H9 (cell line): ENCODE data around the gene CPAMD8. TPM values are rescaled to one million over a fixed set of nuclear protein-coding genes. Genes with fewer than 3 reads are reported as not detected.

Source experiments
- DNase-seq: peaks from one replicate; pipeline ENCODE4 v3.0.0-alpha.2; 2017
- H2AFZ ChIP-seq: one replicate; pipeline ENCODE4 v1.6.1; 2013; ENCODE audit warnings: mild to moderate bottlenecking, low read length, control low read depth, moderate library complexity
- H2AK5ac ChIP-seq: 2 replicates; pipeline ENCODE4 v1.6.1; 2013; ENCODE audit warnings: low read length, control low read depth, mixed read lengths; ENCODE audit not compliant: insufficient read length
- H2BK120ac ChIP-seq: one replicate; pipeline ENCODE4 v1.6.1; 2013; ENCODE audit warnings: low read depth, mild to moderate bottlenecking, low read length, control low read depth, inconsistent platforms; ENCODE audit not compliant: poor library complexity, severe bottlenecking
- H2BK12ac ChIP-seq: 2 replicates; pipeline ENCODE4 v1.6.1; 2013; ENCODE audit warnings: low read length, control low read depth, mixed read lengths, low read depth; ENCODE audit not compliant: insufficient read length
- H2BK15ac ChIP-seq: 2 replicates; pipeline ENCODE4 v1.6.1; 2013; ENCODE audit warnings: low read depth, low read length, control low read depth
- H2BK20ac ChIP-seq: one replicate; pipeline ENCODE4 v1.6.1; 2013; ENCODE audit warnings: low read depth, mild to moderate bottlenecking, low read length, control low read depth, inconsistent platforms; ENCODE audit not compliant: poor library complexity, severe bottlenecking
- H2BK5ac ChIP-seq: 2 replicates; pipeline ENCODE4 v1.6.1; 2013; ENCODE audit warnings: low read length, control low read depth, mixed read lengths; ENCODE audit not compliant: insufficient read length
- H3K14ac ChIP-seq: 2 replicates; pipeline ENCODE4 v1.6.1; 2013; ENCODE audit warnings: low read length, control low read depth; ENCODE audit not compliant: insufficient read depth
- H3K18ac ChIP-seq: 2 replicates; pipeline ENCODE4 v1.6.1; 2013; ENCODE audit warnings: low read depth, mild to moderate bottlenecking, mixed read lengths, low read length, control low read depth; ENCODE audit not compliant: insufficient read length
- H3K23ac ChIP-seq: 2 replicates; pipeline ENCODE4 v1.6.1; 2013; ENCODE audit warnings: low read length, control low read depth, mixed read lengths, low read depth; ENCODE audit not compliant: insufficient read length
- H3K23me2 ChIP-seq: 2 replicates; pipeline ENCODE4 v1.6.1; 2013; ENCODE audit warnings: low read depth, mild to moderate bottlenecking, mixed read lengths, low read length, control low read depth; ENCODE audit not compliant: insufficient read length, poor library complexity, severe bottlenecking
- H3K27ac ChIP-seq: 2 replicates; pipeline ENCODE4 v1.5.1; 2013; ENCODE audit warnings: low read length, control low read depth, mixed read lengths, low read depth; ENCODE audit not compliant: insufficient read length
- H3K27me3 ChIP-seq: 2 replicates; pipeline ENCODE4 v1.6.1; 2013; ENCODE audit warnings: low read length, control low read depth, inconsistent platforms; ENCODE audit not compliant: insufficient read depth
- H3K4ac ChIP-seq: 2 replicates; pipeline ENCODE4 v1.6.1; 2013; ENCODE audit warnings: low read depth, mild to moderate bottlenecking, control low read depth, inconsistent platforms, low read length, moderate library complexity
- H3K4me1 ChIP-seq: 2 replicates; pipeline ENCODE4 v1.6.1; 2013; ENCODE audit warnings: low read length, control low read depth, inconsistent platforms; ENCODE audit not compliant: insufficient read depth
- H3K4me2 ChIP-seq: 2 replicates; pipeline ENCODE4 v1.6.1; 2013; ENCODE audit warnings: low read length, control low read depth, mixed read lengths; ENCODE audit not compliant: insufficient read length, insufficient read depth
- H3K56ac ChIP-seq: 2 replicates; pipeline ENCODE4 v1.6.1; 2013; ENCODE audit warnings: low read depth, mild to moderate bottlenecking, mixed read lengths, low read length, control low read depth; ENCODE audit not compliant: insufficient read length
- H3K79me1 ChIP-seq: 2 replicates; pipeline ENCODE4 v1.6.1; 2013; ENCODE audit warnings: low read depth, mild to moderate bottlenecking, moderate library complexity, low read length, control low read depth, inconsistent platforms; ENCODE audit not compliant: insufficient read depth, poor library complexity, severe bottlenecking
- H3K79me2 ChIP-seq: 2 replicates; pipeline ENCODE4 v1.6.1; 2013; ENCODE audit warnings: low read length, control low read depth, inconsistent platforms; ENCODE audit not compliant: insufficient read depth
- H3K9ac ChIP-seq: 2 replicates; pipeline ENCODE4 v1.6.1; 2013; ENCODE audit warnings: low read length, control low read depth, mixed read lengths; ENCODE audit not compliant: insufficient read length; ENCODE audit errors: extremely low read depth
- H3K9me3 ChIP-seq: one replicate; pipeline ENCODE4 v1.6.1; 2013; ENCODE audit warnings: low read depth, low read length, inconsistent platforms; ENCODE audit not compliant: control insufficient read depth
- H3T11ph ChIP-seq: one replicate; pipeline ENCODE4 v1.6.1; 2013; ENCODE audit warnings: mild to moderate bottlenecking, low read length, control low read depth, inconsistent platforms
- H4K20me1 ChIP-seq: one replicate; pipeline ENCODE4 v1.6.1; 2013; ENCODE audit not compliant: control insufficient read depth, insufficient read length, insufficient read depth
- H4K5ac ChIP-seq: 2 replicates; pipeline ENCODE4 v1.6.1; 2013; ENCODE audit warnings: low read depth, mild to moderate bottlenecking, mixed read lengths, low read length, control low read depth; ENCODE audit not compliant: insufficient read length
- H4K8ac ChIP-seq: replicated peaks from 2 replicates; pipeline ENCODE4 v1.6.1; 2013; ENCODE audit warnings: low read length, control low read depth, mixed read lengths, low read depth; ENCODE audit not compliant: insufficient read length
- H4K91ac ChIP-seq: 2 replicates; pipeline ENCODE4 v1.6.1; 2013; ENCODE audit warnings: low read depth, mild to moderate bottlenecking, moderate library complexity, mixed read lengths, low read length, control low read depth; ENCODE audit not compliant: insufficient read length
- H3K27ac Mint-ChIP-seq, 3 experiments: 2 replicates in 2 of 3; 3 replicates in 1 of 3; pipeline ENCODE4 v1.8.0; 2020 to 2021; ENCODE audit warnings: mixed read lengths in 3 of 3, mild to moderate bottlenecking in 1 of 3, moderate library complexity in 1 of 3
- H3K27me3 Mint-ChIP-seq: 2 replicates; pipeline ENCODE4 v1.8.0; 2021; ENCODE audit warnings: low read depth, mild to moderate bottlenecking, moderate library complexity, mixed read lengths
- H3K36me3 Mint-ChIP-seq, 3 experiments: 2 replicates in 2 of 3; 3 replicates in 1 of 3; pipeline ENCODE4 v1.8.0; 2020 to 2021; ENCODE audit warnings: low read depth in 3 of 3, mixed read lengths in 3 of 3; ENCODE audit not compliant: insufficient read depth in 1 of 3
- H3K4me1 Mint-ChIP-seq, 2 experiments: 2 replicates each; pipeline ENCODE4 v1.8.0; 2020; ENCODE audit warnings: mixed read lengths in 2 of 2
- H3K4me3 Mint-ChIP-seq, 2 experiments: 2 replicates in 1 of 2; 3 replicates in 1 of 2; pipeline ENCODE4 v1.8.0; 2020 to 2021; ENCODE audit warnings: mild to moderate bottlenecking in 2 of 2, mixed read lengths in 2 of 2, moderate library complexity in 1 of 2
- H3K9me3 Mint-ChIP-seq, 2 experiments: 2 replicates in 1 of 2; 3 replicates in 1 of 2; pipeline ENCODE4 v1.8.0; 2020; ENCODE audit warnings: mild to moderate bottlenecking in 2 of 2, mixed read lengths in 2 of 2, moderate library complexity in 1 of 2
- WGBS: extraction: QIAGEN DNeasy Blood & Tissue Kit; methylation state at CpG from one replicate; pipeline ENCODE4 v1.1.7; 2013; ENCODE audit warnings: missing lambda C conversion rate, low lambda C conversion rate, mixed read lengths; ENCODE audit not compliant: insufficient read length; ENCODE audit errors: extremely low coverage; 5-methylcytosine and 5-hydroxymethylcytosine counted together
- total RNA-seq: library from RNA; stranded (reverse); gene quantifications from 2 replicates; pipeline ENCODE4 v1.2.1, GENCODE V29; 2021
- TF ChIP-seq, protein P1 (sequence below): fragments of 200-600 bp; sonication (generic); conservative IDR thresholded peaks from 3 replicates; pipeline ENCODE4 v1.8.0; 2021; ENCODE audit warnings: antibody characterized with exemption, mild to moderate bottlenecking

The CPAMD8 gene
- total RNA-seq, 1 experiment from 2014 or later, result 12.0 TPM

DNA sequence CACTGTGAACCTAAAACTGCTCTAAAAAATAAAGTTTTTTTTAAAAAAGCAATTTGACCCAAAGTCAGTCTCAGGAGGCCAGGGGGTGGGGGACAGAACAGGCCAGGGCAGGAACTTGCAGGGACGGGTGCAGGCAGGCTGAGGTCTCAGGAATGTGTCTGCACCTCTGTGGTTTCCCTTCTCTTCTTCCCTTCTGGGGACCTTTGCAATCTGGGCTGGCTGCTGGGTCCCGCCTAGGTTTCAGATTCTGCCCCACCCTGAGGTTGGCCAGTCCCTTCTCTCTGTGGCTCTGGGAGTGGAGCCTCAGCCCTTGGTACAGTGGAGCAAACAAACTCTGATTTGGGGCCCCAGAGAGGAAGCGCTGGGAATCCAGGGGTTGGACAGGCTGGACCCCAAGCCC, 143.1 kb downstream of the CPAMD8 start:
- TF ChIP-seq, protein P1, sequence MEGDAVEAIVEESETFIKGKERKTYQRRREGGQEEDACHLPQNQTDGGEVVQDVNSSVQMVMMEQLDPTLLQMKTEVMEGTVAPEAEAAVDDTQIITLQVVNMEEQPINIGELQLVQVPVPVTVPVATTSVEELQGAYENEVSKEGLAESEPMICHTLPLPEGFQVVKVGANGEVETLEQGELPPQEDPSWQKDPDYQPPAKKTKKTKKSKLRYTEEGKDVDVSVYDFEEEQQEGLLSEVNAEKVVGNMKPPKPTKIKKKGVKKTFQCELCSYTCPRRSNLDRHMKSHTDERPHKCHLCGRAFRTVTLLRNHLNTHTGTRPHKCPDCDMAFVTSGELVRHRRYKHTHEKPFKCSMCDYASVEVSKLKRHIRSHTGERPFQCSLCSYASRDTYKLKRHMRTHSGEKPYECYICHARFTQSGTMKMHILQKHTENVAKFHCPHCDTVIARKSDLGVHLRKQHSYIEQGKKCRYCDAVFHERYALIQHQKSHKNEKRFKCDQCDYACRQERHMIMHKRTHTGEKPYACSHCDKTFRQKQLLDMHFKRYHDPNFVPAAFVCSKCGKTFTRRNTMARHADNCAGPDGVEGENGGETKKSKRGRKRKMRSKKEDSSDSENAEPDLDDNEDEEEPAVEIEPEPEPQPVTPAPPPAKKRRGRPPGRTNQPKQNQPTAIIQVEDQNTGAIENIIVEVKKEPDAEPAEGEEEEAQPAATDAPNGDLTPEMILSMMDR, result no peak
- H2BK15ac ChIP-seq, result no peak overlapping the region
- H4K5ac ChIP-seq, result no peak overlapping the region
- H3K79me1 ChIP-seq, result no peaks in the 10 kb centered on the region
- no peak overlapping the region for H3K9ac ChIP-seq
- H3K4me2 ChIP-seq, result no peak overlapping the region
- no peak overlapping the region for H2BK12ac ChIP-seq
- H3K4me1 ChIP-seq, result no peaks in the 10 kb centered on the region
- Mint-ChIP-seq H3K27me3 (peaks cover 5% of the 10 kb centered on the region), H3K4me1 (no peaks in the 10 kb centered on the region), H3K9me3 (peaks cover 26 to 31% of the 10 kb centered on the region in 2 experiments), H3K36me3 (peaks cover 31 to 39% (median 33%) of the 10 kb centered on the region in 3 experiments), H3K4me3 (no peak overlapping the region), H3K27ac (no peak overlapping the region)
- H3K79me2 ChIP-seq, result no peaks in the 10 kb centered on the region
- no peak overlapping the region for H2AK5ac ChIP-seq
- no peak for DNase-seq
- H3K23me2 ChIP-seq, result no peaks in the 10 kb centered on the region
- no peak overlapping the region for H2BK5ac ChIP-seq
- H3K27ac ChIP-seq, result no peak overlapping the region
- H3K14ac ChIP-seq, result no peak overlapping the region
- H4K91ac ChIP-seq, result no peak overlapping the region
- H3K23ac ChIP-seq, result no peak overlapping the region
- H2BK20ac ChIP-seq, result no peak overlapping the region
- no peak overlapping the region for H3T11ph ChIP-seq
- no peak overlapping the region for H3K4ac ChIP-seq
- H3K18ac ChIP-seq, result no peak overlapping the region
- H4K20me1 ChIP-seq, result no peaks in the 10 kb centered on the region
- H3K9me3 ChIP-seq, result peaks cover 10% of the 10 kb centered on the region
- no peak overlapping the region for H4K8ac ChIP-seq
- no peaks in the 10 kb centered on the region for H3K27me3 ChIP-seq
- no peak overlapping the region for H2AFZ ChIP-seq
- no peak overlapping the region for H2BK120ac ChIP-seq
- no peak overlapping the region for H3K56ac ChIP-seq
- WGBS, result no CpG with 5 or more reads among the region's 3 CpGs
